HEK293T (cell line): ENCODE measurements around the gene TMED9.

Source experiments
- ARNT ChIP-seq: fragments of 450-650 bp; IDR thresholded peaks from 2 replicates; pipeline ENCODE4 v1.6.1; 2017; ENCODE audit warnings: mild to moderate bottlenecking
- CTBP1 ChIP-seq: fragments of 450-650 bp; IDR thresholded peaks from 2 replicates; pipeline ENCODE4 v1.6.1; 2016; ENCODE audit warnings: borderline replicate concordance
- ELF4 ChIP-seq: fragments of 450-650 bp; IDR thresholded peaks from 2 replicates; pipeline ENCODE4 v1.6.1; 2017; ENCODE audit warnings: antibody characterized with exemption
- FOXA1 ChIP-seq: fragments of 450-650 bp; IDR thresholded peaks from 2 replicates; pipeline ENCODE4 v1.6.1; 2016; ENCODE audit warnings: mild to moderate bottlenecking
- FOXK2 ChIP-seq: fragments of 450-650 bp; IDR thresholded peaks from 2 replicates; pipeline ENCODE4 v1.6.1; 2016; ENCODE audit warnings: mild to moderate bottlenecking
- FOXM1 ChIP-seq: fragments of 450-650 bp; IDR thresholded peaks from 2 replicates; pipeline ENCODE4 v1.6.1; 2017; ENCODE audit warnings: mild to moderate bottlenecking, borderline replicate concordance
- HDGF ChIP-seq: fragments of 450-650 bp; IDR thresholded peaks from 2 replicates; pipeline ENCODE4 v1.6.1; 2017; ENCODE audit warnings: antibody characterized with exemption, borderline replicate concordance
- SP1 ChIP-seq: fragments of 450-650 bp; IDR thresholded peaks from 2 replicates; pipeline ENCODE4 v1.6.1; 2017
- TARDBP ChIP-seq: fragments of 450-650 bp; IDR thresholded peaks from 2 replicates; pipeline ENCODE4 v1.6.1; 2016
- ZNF384 ChIP-seq: fragments of 450-650 bp; IDR thresholded peaks from 2 replicates; pipeline ENCODE4 v1.6.1; 2016

GRCh38 chr5:177604116-177604521, 12.1 kb downstream of the TMED9 start:
- TF ChIP-seq ZNF384 (no peak), CTBP1 (no peak), TARDBP (no peak), FOXK2 (no peak), FOXM1 (no peak), ARNT (no peak), SP1 (no peak), FOXA1 (no peak), HDGF (no peak), ELF4 (no peak)
